CD4-positive, alpha-beta T cell treated with Interleukin-15 for 4 hours (primary cell): ENCODE measurements around the gene MED13L.
"Not testable (repeated sequence)": the region's sequence is repeated elsewhere in the genome, so short reads cannot be mapped to it uniquely, and the experiment has no call there.

Source experiments
- DNase-seq: peaks from one replicate; pipeline ENCODE4 v3.0.0-alpha.2; 2020; ENCODE audit warnings: low spot score

Gene MED13L

DNA sequence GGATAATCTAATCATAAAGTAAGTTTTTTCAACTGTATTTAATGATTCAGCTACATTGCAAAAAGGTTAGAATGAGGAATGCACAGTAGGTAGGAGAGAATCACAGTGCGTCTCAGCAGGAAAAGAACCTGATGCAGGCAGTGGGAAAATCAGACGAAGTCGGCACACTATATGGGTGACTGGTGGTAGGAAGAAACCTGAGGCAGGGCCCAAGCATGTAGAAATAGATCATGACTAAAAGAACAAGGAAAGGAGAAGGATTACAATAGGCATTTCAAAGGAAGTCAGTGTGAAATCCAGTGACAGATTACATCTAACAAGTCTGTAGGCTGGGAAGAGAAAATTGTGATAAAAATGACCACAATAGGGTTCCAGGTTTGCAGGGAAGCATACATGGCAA lies 267.0 kb downstream of the MED13L start:
- DNase-seq: no peak

DNA sequence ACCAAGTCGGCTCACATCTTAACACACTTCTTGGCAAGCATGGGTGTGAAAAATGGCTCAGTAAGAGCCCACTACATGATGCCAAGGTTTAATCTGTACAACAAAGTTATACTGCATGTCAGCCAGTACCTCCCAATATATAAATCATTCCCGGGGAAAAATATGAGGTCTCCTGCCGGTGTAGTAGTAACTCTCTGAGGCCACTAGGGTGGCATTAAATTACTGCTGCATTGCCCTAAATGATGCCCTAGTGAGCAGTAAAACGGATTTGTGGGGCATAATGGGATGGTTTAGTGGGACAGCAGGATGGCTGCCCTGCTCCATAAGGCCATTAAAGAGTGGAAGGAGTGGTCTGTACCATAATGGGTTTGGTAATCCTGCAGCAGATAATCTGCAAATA lies 267.7 kb downstream of the MED13L start:
- DNase-seq: no peak

DNA sequence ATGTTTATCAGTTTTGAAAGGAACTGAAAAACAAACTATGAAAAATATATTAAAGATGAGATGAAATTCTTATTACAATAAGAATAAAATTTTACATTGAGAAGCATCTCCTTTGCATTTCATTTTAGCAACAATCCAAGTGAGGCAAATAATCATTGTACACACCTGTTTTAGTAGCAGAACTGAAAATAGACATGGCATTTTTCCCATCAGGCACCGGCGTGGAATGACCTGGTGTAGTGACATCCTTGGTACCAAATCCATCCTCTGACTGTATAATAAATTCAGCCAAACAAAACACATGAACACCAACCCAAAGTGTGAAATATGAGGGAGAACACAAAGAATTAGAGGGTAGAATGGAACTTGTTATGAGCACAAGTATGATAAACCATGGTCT lies 271.4 kb downstream of the MED13L start:
- DNase-seq: no peak

DNA sequence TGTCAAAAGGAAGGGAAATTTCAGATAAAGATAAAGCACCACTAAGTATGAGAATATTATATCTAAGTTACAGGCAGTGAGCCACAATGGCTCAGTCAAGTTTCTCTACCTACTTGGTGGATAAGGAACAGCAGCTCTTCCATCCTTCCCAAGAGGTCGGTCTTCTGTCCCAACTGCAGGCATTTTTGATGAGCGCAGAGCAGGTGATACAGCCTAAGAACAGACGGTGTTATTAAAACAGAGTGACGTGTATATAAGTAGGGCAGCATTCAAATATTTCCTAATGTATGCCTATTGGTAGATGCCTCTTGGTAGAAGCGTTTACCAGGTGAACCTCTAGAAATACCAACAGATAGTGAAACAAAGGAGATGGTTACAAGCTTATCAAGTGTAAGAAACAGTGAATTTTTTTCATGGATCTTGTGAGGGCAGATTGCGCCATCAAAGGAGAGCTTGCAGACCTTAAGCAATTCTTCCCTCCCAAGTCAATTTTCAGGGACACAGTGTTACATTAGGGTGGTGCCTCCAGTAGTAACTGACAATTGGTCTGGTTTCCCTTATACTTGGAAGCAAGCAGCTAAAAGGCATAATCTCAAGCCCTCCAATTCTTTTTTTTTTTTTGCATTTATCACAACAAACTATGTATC lies 274.5 kb downstream of the MED13L start:
- DNase-seq: no peak

DNA sequence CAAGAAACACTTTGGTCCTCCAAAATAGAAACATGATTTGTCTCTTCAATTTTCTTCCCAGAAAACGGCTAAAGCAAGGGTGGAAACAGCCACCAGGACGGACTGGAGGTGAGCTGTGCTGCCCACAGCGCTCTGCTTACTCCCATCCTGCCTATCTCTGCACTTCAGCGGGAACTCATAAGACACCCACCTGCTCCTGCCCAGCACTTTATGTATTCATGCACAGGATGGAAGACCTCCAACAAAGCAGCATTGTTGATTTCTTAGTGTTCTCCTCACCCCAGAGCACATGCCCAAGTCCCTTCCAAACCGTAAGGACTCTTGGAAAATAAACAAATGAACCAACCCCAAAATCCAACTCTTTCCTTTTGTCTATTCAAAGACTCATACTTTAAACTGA lies 277.2 kb downstream of the MED13L start:
- DNase-seq: no peak

DNA sequence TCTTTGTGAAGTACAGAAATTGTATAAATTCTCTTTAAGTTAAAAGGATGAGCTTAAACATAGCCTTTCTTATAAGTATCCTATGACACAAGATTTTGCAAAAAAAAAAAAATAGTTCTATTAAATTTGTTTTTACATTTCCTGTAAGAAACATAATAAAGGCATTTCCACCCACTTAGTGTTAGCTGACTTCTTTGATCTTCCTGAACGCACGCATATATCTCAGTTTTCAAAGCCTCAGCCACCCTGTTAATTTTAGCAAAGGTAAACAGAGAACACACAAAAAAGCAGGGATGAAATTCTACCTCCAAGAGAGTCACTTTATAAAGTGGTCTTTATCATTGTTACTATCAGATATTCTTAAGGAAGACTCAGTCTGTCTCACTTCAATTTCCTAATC lies 277.9 kb downstream of the MED13L start:
- no peak for DNase-seq

DNA sequence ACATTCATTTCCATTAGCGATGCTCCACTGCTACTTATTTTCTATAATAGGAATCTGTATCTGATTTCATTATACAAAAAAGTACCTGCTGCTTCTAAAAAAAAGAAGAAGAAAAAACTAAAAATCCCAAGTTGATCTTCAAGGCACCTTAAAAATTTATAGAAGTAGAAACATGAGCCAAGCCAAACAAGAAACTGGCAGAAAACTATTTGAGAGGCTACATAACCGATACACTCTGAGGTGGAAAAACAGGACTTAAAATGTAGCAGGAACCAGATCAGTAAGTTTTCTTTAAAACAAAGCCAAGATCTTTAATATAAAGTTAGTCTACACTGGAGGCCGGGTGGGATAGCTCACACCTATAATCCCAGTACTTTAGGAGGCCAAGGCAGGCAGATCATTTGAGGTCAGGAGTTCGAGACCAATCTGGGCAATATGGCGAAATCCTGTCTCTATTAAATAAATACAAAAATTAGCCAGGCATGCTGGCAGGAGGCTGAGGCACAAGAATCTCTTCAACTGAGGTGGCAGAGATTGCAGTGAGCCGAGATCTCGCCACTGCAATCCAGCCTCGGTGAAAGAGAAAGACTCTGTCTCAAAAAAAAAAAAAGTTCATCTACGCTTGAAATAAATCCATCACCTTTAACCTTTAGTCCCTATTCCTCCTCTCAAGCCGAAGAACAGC lies 278.6 kb downstream of the MED13L start:
- no peak for DNase-seq

DNA sequence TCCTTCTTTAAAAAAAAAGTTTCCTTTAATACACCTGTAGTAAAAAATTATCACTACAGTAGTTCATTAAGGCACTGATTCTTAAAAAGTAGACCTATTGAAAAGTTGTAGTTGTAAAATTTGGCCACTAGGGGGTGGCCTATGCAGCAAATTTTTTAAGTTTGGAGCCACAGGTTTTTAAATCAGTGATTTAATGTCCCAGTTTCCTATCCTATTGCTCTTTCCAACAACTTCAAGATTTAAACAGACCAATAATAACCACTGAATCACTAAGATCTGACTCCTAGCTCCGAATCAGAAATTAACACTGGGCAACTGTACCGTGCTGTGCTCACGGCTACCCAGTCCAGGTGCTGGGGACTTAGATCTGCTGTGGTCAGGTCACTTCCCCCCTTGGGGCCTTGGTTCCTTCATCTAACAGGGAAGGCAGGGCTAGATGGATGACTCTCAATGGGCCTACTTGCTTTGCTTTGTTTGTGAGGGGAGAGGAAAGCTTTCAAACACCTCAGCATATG lies 279.3 kb downstream of the MED13L start:
- peak; percentile 49 for DNase-seq

DNA sequence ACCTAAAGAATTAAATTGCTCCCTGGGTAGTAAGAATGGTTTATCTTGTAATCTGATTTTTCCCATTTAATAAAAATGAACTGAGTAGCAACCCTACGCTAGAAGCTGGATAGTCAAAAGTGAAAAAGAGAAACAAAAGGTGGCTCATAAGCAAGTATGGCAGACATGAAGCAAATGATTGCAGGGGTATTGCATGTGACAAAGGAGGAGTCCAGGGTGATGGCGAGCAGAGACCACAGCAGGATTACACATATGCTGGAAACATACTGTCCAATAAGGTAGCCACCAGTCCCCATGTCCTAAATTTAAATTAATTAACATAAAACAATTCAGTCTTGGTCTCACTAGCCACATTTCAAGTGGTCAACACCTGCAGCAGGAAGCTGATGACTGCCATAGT lies 283.8 kb downstream of the MED13L start:
- no peak for DNase-seq

DNA sequence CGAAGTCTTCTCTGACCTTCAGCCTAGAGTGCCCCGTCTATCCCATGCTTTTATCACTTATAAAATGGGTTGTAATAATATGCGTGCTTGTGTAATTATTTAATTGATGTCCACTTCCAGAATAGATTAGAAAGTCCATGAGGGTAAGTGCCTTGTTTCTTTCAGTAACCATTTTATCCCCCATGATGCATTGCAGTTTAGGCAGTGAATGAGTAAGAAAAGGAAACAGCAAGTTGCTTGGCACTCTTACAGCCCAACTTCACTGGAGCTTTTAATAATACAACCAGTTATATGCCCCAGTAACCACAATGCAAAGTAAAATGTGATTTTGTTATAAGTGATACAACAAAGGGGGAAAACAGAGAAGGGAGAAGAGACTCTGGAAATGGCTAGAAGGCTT lies 287.3 kb downstream of the MED13L start:
- DNase-seq: no peak

DNA sequence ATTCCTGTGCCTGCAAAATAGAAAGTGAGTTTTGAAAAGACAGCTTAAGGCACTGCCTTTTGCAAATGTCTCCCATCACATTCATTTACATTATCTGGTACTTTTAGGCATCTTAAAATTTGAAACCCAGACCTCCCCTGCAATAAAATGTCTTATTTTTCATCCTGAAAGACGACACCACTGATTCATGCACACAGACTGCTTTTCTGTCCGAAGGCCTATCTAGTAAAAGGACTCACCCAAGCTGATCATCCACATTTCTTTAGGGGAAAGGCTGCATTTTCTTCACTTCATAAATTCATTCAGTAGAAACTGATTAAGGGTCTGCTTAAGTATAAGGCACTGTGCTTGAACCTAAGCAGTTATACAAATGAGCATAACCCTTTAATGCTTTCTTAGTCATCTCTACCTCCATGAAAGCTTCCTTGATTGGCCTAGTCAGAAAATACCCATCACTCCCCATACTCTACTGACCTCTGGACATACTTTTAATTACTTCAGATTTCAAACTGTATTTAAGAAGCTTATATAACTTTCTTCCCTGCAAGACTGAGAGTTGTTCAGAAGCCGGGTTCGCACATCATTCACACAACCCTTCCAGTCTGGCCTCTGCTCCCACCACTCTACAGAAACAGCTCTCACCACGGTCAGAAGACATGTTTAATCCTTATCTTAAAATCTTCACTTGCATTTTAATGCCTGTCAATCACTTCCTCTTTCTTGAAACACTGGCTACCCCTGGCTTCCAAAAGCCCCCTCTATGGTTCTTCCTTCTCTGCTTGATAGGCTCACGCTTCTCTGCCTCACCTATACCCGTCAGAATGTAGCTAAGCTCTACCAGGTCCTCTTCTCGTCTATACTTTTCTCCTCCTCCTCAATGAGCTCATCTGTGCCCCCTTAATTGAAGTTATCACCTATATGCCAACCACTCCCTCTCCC lies 288.6 kb downstream of the MED13L start:
- DNase-seq: no peak

DNA sequence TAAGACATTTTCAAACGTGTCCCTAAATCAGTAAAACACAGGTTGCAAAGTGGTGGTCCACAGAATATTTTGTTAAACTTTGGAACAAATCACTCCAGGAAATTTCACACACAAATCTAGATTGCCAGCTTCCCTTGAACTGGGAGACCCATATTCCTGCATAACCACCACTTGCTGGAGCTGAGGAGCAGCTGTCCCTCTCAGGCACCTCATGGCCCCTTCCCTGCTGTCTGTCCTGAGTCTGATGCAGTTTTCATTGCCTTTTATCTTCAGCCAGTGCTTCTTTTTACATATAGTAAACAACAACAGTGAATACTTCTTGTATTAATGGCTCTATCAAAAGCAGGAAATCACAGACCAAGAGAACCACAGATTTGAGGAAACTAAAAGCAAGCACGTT lies 289.3 kb downstream of the MED13L start:
- DNase-seq: no peak

DNA sequence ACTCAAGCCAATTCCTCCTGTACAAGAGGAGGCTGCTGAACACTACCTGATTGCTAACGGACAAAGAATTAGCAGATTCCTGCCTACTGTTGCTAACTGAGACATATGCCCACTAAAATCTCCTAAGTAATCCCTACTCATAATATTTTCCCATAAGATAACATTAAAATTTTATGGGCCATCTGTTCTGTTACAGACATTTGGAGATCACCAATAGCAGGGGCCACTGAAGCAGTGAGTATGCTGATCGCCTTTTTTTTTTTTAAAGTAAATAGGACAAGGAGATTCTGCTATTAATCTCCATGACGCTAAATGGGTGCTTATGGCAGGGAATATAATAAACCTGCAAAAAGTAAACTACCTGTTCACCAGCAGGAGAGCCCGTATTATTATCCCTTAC lies 292.9 kb downstream of the MED13L start:
- no peak for DNase-seq

DNA sequence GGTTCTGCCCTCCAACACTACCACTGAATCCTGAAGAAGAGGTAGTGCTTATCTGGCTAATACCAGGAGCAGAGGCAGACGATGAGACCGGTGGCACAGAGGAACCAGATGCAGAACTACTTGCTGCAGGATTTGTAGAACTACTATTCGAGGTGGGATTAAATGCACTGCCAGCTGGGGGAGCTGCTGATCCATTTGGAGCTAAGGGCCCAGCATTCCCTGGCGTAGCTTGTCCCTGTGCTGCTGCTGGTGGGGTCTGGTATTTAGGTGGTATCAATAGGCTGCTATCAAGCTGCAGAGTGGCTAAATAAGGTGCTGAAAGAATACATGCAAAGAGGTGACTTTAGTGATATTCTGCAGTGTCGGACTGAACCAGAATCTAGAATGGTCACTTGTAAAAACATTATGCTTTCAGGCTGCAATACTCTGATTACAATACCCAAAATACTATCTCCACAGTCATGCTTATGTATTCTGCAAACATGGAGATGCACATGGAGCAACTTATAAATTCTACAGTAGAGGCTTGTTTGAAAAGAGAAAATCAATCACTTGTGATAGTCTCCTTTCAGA lies 294.2 kb downstream of the MED13L start:
- DNase-seq: no peak

DNA sequence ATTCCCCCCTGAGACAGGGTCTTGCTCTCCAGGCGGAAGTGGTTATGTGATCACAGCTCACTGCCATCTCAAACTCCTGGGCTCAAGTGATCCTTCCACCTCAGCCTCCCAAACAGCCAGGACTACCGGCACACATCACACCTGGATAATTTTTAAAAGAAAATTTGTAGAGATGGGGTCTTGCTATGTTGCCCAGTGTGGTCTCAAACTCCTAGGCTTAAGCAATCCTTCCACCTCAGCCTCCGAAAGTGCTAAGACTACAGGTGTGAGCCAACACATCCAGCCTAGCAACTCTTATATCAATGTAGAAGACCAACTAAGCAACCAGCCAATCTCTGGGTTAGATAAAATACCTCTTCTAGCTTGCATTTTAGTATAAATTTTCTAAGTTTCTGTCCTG lies 297.2 kb downstream of the MED13L start:
- DNase-seq: no peak

DNA sequence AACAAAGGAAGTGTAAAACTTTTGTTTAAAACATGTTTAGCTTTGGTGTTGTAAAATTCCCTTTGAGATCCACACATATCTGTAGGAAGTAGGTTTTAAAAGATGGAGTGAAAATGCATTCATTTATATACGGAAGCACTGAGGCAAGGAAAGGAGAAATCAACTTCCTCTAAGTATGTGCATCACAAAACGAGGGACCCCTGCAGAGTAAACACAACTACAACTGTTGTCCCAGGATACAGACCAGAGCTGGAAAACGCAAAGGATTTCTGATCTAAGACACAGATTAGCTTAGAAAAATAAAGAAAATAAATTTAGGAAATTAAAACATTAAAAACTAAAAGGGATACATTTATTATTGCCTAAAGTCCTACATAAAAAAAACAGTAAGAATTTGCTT lies 297.6 kb downstream of the MED13L start:
- no peak for DNase-seq

DNA sequence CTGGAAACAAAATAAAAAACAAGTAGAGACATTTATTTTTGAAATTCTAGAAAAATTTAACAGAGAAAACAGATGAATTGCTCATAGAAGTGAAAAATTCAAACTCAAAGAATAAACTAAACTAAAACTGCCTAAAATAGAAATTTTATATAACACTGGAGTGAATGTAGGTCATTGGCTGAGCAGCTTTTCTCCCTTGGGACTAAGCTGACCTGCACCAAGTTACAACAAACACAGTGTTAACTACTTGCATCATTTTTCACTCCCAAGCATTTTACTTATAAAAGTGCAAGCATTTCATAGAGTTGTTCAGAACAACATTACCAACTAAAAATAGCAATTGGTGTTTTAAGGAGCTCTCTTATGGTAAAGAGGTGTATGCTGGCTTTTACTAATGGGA lies 298.1 kb downstream of the MED13L start:
- no peak for DNase-seq

DNA sequence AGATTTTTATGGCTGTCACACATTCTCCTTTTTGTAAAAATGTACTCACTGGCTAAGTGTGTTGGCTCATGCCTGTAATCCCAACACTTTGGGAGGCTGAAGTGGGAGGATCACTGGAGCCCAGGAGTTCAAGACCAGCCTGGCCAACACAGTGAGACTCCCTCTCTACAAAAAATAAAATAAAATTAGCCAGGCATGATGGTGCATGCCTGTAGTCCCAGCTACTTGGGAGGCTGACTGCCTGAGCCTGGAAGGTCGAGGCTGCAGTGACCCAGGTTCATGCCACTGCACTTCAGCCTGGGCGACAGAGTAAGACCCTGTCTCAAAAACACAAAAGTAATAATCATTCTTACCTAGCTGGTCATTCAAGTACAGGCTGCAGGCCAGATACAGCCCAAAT lies 300.7 kb downstream of the MED13L start:
- DNase-seq: not testable (repeated sequence)

DNA sequence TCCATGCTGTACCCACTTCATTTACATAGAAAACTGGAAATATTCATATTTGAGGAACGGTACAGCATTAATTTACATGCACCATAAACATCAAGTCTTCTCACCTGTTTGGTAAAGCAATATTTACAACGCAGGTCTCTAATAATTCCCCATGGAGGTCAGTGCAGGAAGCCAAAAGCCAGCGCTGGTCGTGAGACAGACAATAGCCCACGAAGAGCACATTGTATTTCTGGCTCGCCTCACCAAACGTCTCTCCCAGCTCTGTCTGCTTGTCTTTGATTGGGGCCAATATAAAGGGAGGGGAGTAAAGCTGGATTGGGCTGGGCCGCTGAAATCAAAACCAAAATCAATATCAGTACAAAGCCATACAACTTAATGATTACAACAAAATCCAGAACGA lies 302.1 kb downstream of the MED13L start:
- DNase-seq: no peak

DNA sequence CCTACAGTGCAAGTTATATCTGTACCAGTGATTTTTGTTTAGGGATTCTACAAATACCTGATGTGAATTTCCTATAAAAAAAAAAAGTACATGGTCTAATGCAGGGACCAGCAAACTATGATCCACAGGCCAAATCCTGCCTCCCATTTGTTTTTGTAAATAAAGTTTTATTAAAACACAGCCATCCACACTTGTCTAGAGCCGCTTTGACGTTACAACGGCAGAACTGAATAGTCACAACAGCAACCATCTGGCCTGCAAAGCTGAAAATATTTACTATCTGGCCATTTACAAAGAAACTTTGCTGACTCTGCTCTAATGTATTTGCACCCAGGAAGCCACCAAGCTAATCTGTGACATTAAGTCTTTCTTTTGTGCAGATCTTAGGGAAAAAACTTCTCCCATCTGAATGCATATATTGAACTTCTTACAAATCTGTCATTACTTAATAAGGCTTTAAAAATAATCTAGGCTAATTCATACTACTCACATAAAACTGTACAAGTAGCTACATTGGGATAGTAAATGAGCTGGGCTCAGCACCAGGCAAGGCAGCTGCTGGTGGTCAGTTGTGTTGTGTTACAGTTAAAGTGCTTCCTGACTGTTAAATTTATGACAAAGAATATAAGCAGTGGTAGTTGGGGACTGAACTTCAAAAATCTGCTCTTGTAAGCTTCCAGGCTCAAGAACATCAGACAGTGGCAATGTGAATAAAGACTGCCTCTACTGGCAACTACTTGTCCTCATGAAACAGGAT lies 303.3 kb downstream of the MED13L start:
- DNase-seq: no peak

DNA sequence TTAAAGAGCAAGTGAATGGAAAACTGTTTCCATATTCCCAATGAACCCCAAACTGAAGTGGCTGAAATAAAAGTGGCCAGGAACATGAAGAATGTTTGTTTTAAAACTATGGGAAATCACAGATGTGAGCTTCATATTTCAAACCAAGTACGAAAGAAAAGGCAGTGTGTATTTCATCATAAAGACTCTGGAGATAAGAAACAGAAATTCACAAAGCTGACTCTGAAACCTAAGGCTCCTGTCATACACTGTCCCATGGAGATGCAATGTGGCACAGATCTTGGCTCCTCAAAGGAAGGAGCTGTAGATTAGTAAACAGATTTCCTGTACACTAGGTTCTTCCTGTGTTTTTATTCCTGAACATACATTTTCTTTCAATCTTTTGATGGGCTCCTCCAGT lies 304.4 kb downstream of the MED13L start:
- DNase-seq: no peak

DNA sequence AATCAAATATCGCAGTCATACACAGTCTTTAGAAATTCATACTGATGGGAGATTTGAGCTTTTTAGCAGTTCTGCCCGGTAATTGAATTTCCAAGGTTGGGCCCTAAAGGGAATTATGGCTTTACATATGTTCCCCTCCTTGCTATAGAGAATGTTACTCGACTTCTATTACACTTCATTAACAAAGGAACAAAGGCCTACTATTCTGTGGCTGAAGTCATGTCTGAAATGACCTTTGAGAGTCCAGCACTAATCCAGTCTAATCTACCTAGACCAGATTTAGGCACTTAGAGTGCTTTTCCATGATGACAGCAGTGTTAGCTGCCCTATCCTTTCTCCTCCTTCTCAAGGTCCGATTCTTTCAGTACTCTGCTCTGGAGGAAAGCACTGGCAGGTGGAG lies 305.3 kb downstream of the MED13L start:
- no peak for DNase-seq
